CD8-positive, alpha-beta memory T cell (primary cell): ENCODE results near the gene PGM2. TPM values are rescaled to one million over a fixed set of nuclear protein-coding genes. Genes with fewer than 3 reads are reported as not detected.

Experiments
- CTCF ChIA-PET: fragments of 350-600 bp; sonication (Branson Sonifier 250); formaldehyde crosslinking; loops from one replicate; lab custom pipeline; 2021; ENCODE audit warnings: antibody characterized with exemption; lab: Charles Lee
- POLR2A ChIA-PET: fragments of 350-600 bp; sonication (Branson Sonifier 250); formaldehyde crosslinking; loops from one replicate; lab custom pipeline; 2021; ENCODE audit warnings: antibody characterized with exemption; lab: Charles Lee
- DNase-seq, 5 donors: peaks; one replicate each; pipeline versions ENCODE4 v3.0.0 to v3.0.0-alpha.2; 2020 to 2022; ENCODE audit warnings: mixed read lengths in 1 of 5
- H3K27ac ChIP-seq: one replicate; pipeline ENCODE4 v1.7.0; 2013; ENCODE audit warnings: low read depth, mild to moderate bottlenecking, low read length, moderate library complexity
- H3K27me3 ChIP-seq: 2 replicates; pipeline ENCODE4 v1.7.0; 2013; ENCODE audit warnings: low read length, mild to moderate bottlenecking; ENCODE audit not compliant: insufficient read depth, poor library complexity, severe bottlenecking
- H3K36me3 ChIP-seq: 2 replicates; pipeline ENCODE4 v1.7.0; 2013; ENCODE audit warnings: mild to moderate bottlenecking, low read length, moderate library complexity; ENCODE audit not compliant: insufficient read depth
- H3K4me1 ChIP-seq: 2 replicates; pipeline ENCODE4 v1.7.0; 2013; ENCODE audit warnings: mild to moderate bottlenecking, low read length, moderate library complexity; ENCODE audit not compliant: insufficient read depth
- H3K4me3 ChIP-seq: 2 replicates; pipeline ENCODE4 v1.7.0; 2013; ENCODE audit warnings: mild to moderate bottlenecking, low read length
- H3K9me3 ChIP-seq: 2 replicates; pipeline ENCODE4 v1.7.0; 2013; ENCODE audit warnings: mild to moderate bottlenecking, low read length
- H3K27ac Mint-ChIP-seq, 8 donors: one replicate each; pipeline ENCODE4 v1.8.0; 2020 to 2021; ENCODE audit warnings: mixed read lengths in 8 of 8, mild to moderate bottlenecking in 6 of 8, inconsistent platforms in 3 of 8, moderate library complexity in 3 of 8
- H3K27me3 Mint-ChIP-seq, 2 donors: one replicate each; pipeline ENCODE4 v1.8.0; 2020 to 2021; ENCODE audit warnings: mixed read lengths in 2 of 2, mild to moderate bottlenecking in 1 of 2, moderate library complexity in 1 of 2
- H3K36me3 Mint-ChIP-seq, 3 donors: one replicate each; pipeline ENCODE4 v1.8.0; 2020 to 2021; ENCODE audit warnings: mixed read lengths in 3 of 3, inconsistent platforms in 1 of 3, mild to moderate bottlenecking in 1 of 3
- H3K4me1 Mint-ChIP-seq, 3 donors: one replicate each; pipeline ENCODE4 v1.8.0; 2020 to 2021; ENCODE audit warnings: mixed read lengths in 3 of 3, inconsistent platforms in 1 of 3, mild to moderate bottlenecking in 1 of 3
- H3K4me3 Mint-ChIP-seq, 7 donors: one replicate each; pipeline ENCODE4 v1.8.0; 2020 to 2021; ENCODE audit warnings: mixed read lengths in 7 of 7, mild to moderate bottlenecking in 6 of 7, moderate library complexity in 4 of 7, inconsistent platforms in 2 of 7
- H3K9me3 Mint-ChIP-seq, 5 donors: one replicate each; pipeline ENCODE4 v1.8.0; 2020 to 2022; ENCODE audit warnings: mixed read lengths in 5 of 5, mild to moderate bottlenecking in 3 of 5, moderate library complexity in 2 of 5, inconsistent platforms in 1 of 5
- polyA plus RNA-seq: library from polyadenylated mRNA; unstranded; fragments of 300-500 nt; fragmentation: Illumina TruSeq; gene quantifications from one replicate; pipeline ENCODE4 v1.2.3, GENCODE V29; 2021
- total RNA-seq, 2 experiments: library from RNA; stranded (reverse); gene quantifications; one replicate each; pipeline ENCODE4 v1.2.3, GENCODE V29; 2021

PGM2 gene
- total and polyA plus RNA-seq, 3 experiments from 2014 or later: 18.1 to 65.9 (median 62.3) TPM

- POLR2A ChIA-PET: no interaction called here
- DNase-seq: no peak
- Histone ChIP-seq H3K36me3 (peaks cover 20% of the 10 kb centered on the region), H3K4me3 (no peak overlapping the region), H3K9me3 (no peaks in the 10 kb centered on the region), H3K27ac (no peak overlapping the region), H3K4me1 (peaks cover 17% of the 10 kb centered on the region), H3K27me3 (no peaks in the 10 kb centered on the region)
- H3K4me1 Mint-ChIP-seq: peaks cover 28 to 52% (median 40%) of the 10 kb centered on the region in 3 donors
- H3K27me3 Mint-ChIP-seq: peaks cover 0 to 2% of the 10 kb centered on the region in 2 donors
- H3K27ac Mint-ChIP-seq: no peak overlapping the region
- H3K36me3 Mint-ChIP-seq: peaks cover 16 to 68% (median 29%) of the 10 kb centered on the region in 3 donors
- CTCF ChIA-PET: interaction anchor here (0.7 kb wide), 1 partner anchor 27 kb away, joined by 3 read pairs; no protein-coding TSS in a partner anchor
- no peaks in the 10 kb centered on the region for H3K9me3 Mint-ChIP-seq
- no peak overlapping the region for H3K4me3 Mint-ChIP-seq
Observed at GRCh38 chr4:37830640-37831039, 4.2 kb downstream of the PGM2 start.

- ChIA-PET CTCF (no interaction called here), POLR2A (interaction anchor here (1.8 kb wide), 1 partner anchor 9 kb away, joined by 8 read pairs; the partner anchor contains the start of gene PGM2)
- H3K27ac ChIP-seq: no peak overlapping the region
- no peak for DNase-seq
- no peak overlapping the region for H3K4me3 Mint-ChIP-seq
- H3K27ac Mint-ChIP-seq: peak overlapping the region in 1 of 8 donors; percentile 21
- H3K4me3 ChIP-seq: no peak overlapping the region
- no peaks in the 10 kb centered on the region for H3K9me3 ChIP-seq
- H3K4me1 ChIP-seq: peaks cover 15% of the 10 kb centered on the region
- H3K36me3 Mint-ChIP-seq: peaks cover 10 to 78% (median 34%) of the 10 kb centered on the region in 3 donors
- peaks cover 21% of the 10 kb centered on the region for H3K36me3 ChIP-seq
- no peaks in the 10 kb centered on the region for H3K9me3 Mint-ChIP-seq
- H3K27me3 ChIP-seq: no peaks in the 10 kb centered on the region
- H3K4me1 Mint-ChIP-seq: peaks cover 26 to 44% (median 39%) of the 10 kb centered on the region in 3 donors
- no peaks in the 10 kb centered on the region for H3K27me3 Mint-ChIP-seq
Observed at GRCh38 chr4:37835031-37835430, 8.5 kb downstream of the PGM2 start.

GRCh38 chr4:37835806-37836205 is 9.3 kb downstream of the PGM2 start:
- H3K4me3 Mint-ChIP-seq: no peak overlapping the region
- ChIA-PET CTCF (interaction anchor here (0.7 kb wide), 1 partner anchor 10 kb away, joined by 3 read pairs; no protein-coding TSS in a partner anchor), POLR2A (interaction anchor here (1.8 kb wide), 1 partner anchor 9 kb away, joined by 8 read pairs; the partner anchor contains the start of gene PGM2)
- Histone ChIP-seq H3K27ac (no peak overlapping the region), H3K36me3 (peaks cover 14% of the 10 kb centered on the region), H3K4me1 (peaks cover 15% of the 10 kb centered on the region), H3K9me3 (no peaks in the 10 kb centered on the region), H3K4me3 (no peak overlapping the region), H3K27me3 (no peaks in the 10 kb centered on the region)
- no peaks in the 10 kb centered on the region for H3K9me3 Mint-ChIP-seq
- H3K36me3 Mint-ChIP-seq: peaks cover 9 to 77% (median 30%) of the 10 kb centered on the region in 3 donors
- DNase-seq: no peak
- H3K27me3 Mint-ChIP-seq: no peaks in the 10 kb centered on the region
- peaks cover 26 to 44% (median 39%) of the 10 kb centered on the region in 3 donors for H3K4me1 Mint-ChIP-seq
- no peak overlapping the region for H3K27ac Mint-ChIP-seq

- Histone ChIP-seq H3K9me3 (no peaks in the 10 kb centered on the region), H3K27me3 (no peaks in the 10 kb centered on the region), H3K4me1 (peaks cover 15% of the 10 kb centered on the region), H3K36me3 (peaks cover 14% of the 10 kb centered on the region), H3K4me3 (no peak overlapping the region), H3K27ac (no peak overlapping the region)
- Mint-ChIP-seq H3K27me3 (no peaks in the 10 kb centered on the region), H3K9me3 (no peaks in the 10 kb centered on the region), H3K36me3 (peaks cover 7 to 77% (median 29%) of the 10 kb centered on the region in 3 donors), H3K4me1 (peaks cover 26 to 43% (median 39%) of the 10 kb centered on the region in 3 donors), H3K4me3 (peak overlapping the region in 1 of 7 donors; percentile 23), H3K27ac (peak overlapping the region in 1 of 8 donors; percentile 30)
- DNase-seq: no peak
- ChIA-PET CTCF (interaction anchor here (0.7 kb wide), 1 partner anchor 11 kb away, joined by 3 read pairs; no protein-coding TSS in a partner anchor), POLR2A (no interaction called here)
Observed at GRCh38 chr4:37836274-37836673, 9.8 kb downstream of the PGM2 start.

GRCh38 chr4:37836838-37837440 is 10.5 kb downstream of the PGM2 start:
- ChIA-PET POLR2A (no interaction called here), CTCF (no interaction called here)
- H3K36me3 Mint-ChIP-seq: peaks cover 2 to 77% (median 23%) of the 10 kb centered on the region in 3 donors
- H3K4me3 ChIP-seq: no peak overlapping the region
- no peak overlapping the region for H3K27ac ChIP-seq
- peak overlapping the region in 2 of 7 donors; percentile 3 to 16 for H3K4me3 Mint-ChIP-seq
- H3K9me3 Mint-ChIP-seq: no peaks in the 10 kb centered on the region
- H3K9me3 ChIP-seq: no peaks in the 10 kb centered on the region
- peaks cover 25 to 38% (median 37%) of the 10 kb centered on the region in 3 donors for H3K4me1 Mint-ChIP-seq
- peaks cover 15% of the 10 kb centered on the region for H3K4me1 ChIP-seq
- no peaks in the 10 kb centered on the region for H3K27me3 Mint-ChIP-seq
- no peak for DNase-seq
- H3K36me3 ChIP-seq: peaks cover 14% of the 10 kb centered on the region
- H3K27me3 ChIP-seq: no peaks in the 10 kb centered on the region
- H3K27ac Mint-ChIP-seq: peak overlapping the region in 5 of 8 donors; percentile 2 to 66 (median 49)

GRCh38 chr4:37837446-37837845 is 11.0 kb downstream of the PGM2 start:
- DNase-seq: no peak
- H3K27me3 ChIP-seq: no peaks in the 10 kb centered on the region
- no peaks in the 10 kb centered on the region for H3K9me3 ChIP-seq
- H3K36me3 Mint-ChIP-seq: peaks cover 0 to 74% (median 22%) of the 10 kb centered on the region in 3 donors
- no peaks in the 10 kb centered on the region for H3K9me3 Mint-ChIP-seq
- H3K4me1 ChIP-seq: peaks cover 15% of the 10 kb centered on the region
- no peak overlapping the region for H3K4me3 ChIP-seq
- CTCF ChIA-PET: no interaction called here
- peak overlapping the region in 5 of 8 donors; percentile 2 to 66 (median 43) for H3K27ac Mint-ChIP-seq
- H3K36me3 ChIP-seq: peaks cover 14% of the 10 kb centered on the region
- POLR2A ChIA-PET: no interaction called here
- no peak overlapping the region for H3K27ac ChIP-seq
- no peaks in the 10 kb centered on the region for H3K27me3 Mint-ChIP-seq
- peak overlapping the region in 2 of 7 donors; percentile 3 to 16 for H3K4me3 Mint-ChIP-seq
- H3K4me1 Mint-ChIP-seq: peaks cover 24 to 34% (median 33%) of the 10 kb centered on the region in 3 donors

- Mint-ChIP-seq H3K27ac (no peak overlapping the region), H3K36me3 (peaks cover 0 to 71% (median 25%) of the 10 kb centered on the region in 3 donors), H3K4me3 (no peak overlapping the region), H3K27me3 (no peaks in the 10 kb centered on the region), H3K4me1 (peaks cover 24 to 34% (median 33%) of the 10 kb centered on the region in 3 donors), H3K9me3 (no peaks in the 10 kb centered on the region)
- Histone ChIP-seq H3K9me3 (no peaks in the 10 kb centered on the region), H3K27me3 (no peaks in the 10 kb centered on the region), H3K36me3 (peaks cover 16% of the 10 kb centered on the region), H3K27ac (no peak overlapping the region), H3K4me1 (peaks cover 15% of the 10 kb centered on the region), H3K4me3 (no peak overlapping the region)
- no peak for DNase-seq
- POLR2A ChIA-PET: no interaction called here
- CTCF ChIA-PET: no interaction called here
Observed at GRCh38 chr4:37839426-37839825, 12.9 kb downstream of the PGM2 start.

- Mint-ChIP-seq H3K4me1 (no peaks in the 10 kb centered on the region), H3K36me3 (peaks cover 13 to 75% (median 34%) of the 10 kb centered on the region in 3 donors), H3K4me3 (no peak overlapping the region), H3K27me3 (no peaks in the 10 kb centered on the region), H3K27ac (no peak overlapping the region), H3K9me3 (no peaks in the 10 kb centered on the region)
- Histone ChIP-seq H3K27ac (no peak overlapping the region), H3K27me3 (no peaks in the 10 kb centered on the region), H3K9me3 (no peaks in the 10 kb centered on the region), H3K4me1 (no peaks in the 10 kb centered on the region), H3K4me3 (no peak overlapping the region), H3K36me3 (peaks cover 30% of the 10 kb centered on the region)
- ChIA-PET CTCF (no interaction called here), POLR2A (no interaction called here)
- no peak for DNase-seq
Observed at GRCh38 chr4:37844204-37844603, 17.7 kb downstream of the PGM2 start.
